ENCODE data around the gene LGI4. TPM values are rescaled to one million over a fixed set of nuclear protein-coding genes. Genes with fewer than 3 reads are reported as not detected.

The LGI4 gene
- total and polyA plus RNA-seq, 2 experiments from 2014 or later: 3.4 to 4.3 TPM

GRCh38 chr19:35144600-35145436, 10.0 kb upstream of the LGI4 start:
- H3K4me2 ChIP-seq: peak overlapping the region; percentile 90
- Mint-ChIP-seq H3K27ac (no peak overlapping the region), H3K27me3 (ENCODE audit: insufficient read depth, low read depth, poor library complexity) (peaks cover 29% of the 10 kb centered on the region), H3K4me1 (peaks cover 36% of the 10 kb centered on the region), H3K4me3 (peak overlapping the region; percentile 36; the same call in 2 of the 3 replicates), H3K36me3 (ENCODE audit: low read depth) (0 out of 3 replicates have a peak, but pooled peaks cover 3% of the 10 kb centered on the region), H3K9me3 (no peaks in the 10 kb centered on the region; the same call in 1 of the 3 replicates)
- ATAC-seq (peak; percentile 15), DNase-seq (ENCODE audit: low spot score) (peak; percentile 98)
- peaks cover 30% of the 10 kb centered on the region for H3K4me1 ChIP-seq (ENCODE audit: insufficient read depth)
- TF ChIP-seq ETS1 (IDR thresholded peaks at IDR 0.05): no peak
- no peaks in the 10 kb centered on the region for H3K36me3 ChIP-seq (ENCODE audit: insufficient read depth)
- H3K27ac ChIP-seq (ENCODE audit: low read depth): no peak overlapping the region
- H3K79me2 ChIP-seq (replicated peaks; ENCODE audit: insufficient read depth): no peaks in the 10 kb centered on the region
- H4K20me1 ChIP-seq (replicated peaks; ENCODE audit: insufficient read depth): 0 out of 2 replicates have a peak, but pooled peaks cover 4% of the 10 kb centered on the region
- H3K27me3 ChIP-seq (ENCODE audit: insufficient read depth): peaks cover 20% of the 10 kb centered on the region
- H2AFZ ChIP-seq: no peak overlapping the region
- H3K9me2 ChIP-seq (ENCODE audit: insufficient read depth): no peaks in the 10 kb centered on the region
- H3F3A ChIP-seq (replicated peaks; ENCODE audit: low read depth): peaks cover 7% of the 10 kb centered on the region; the same call in 1 of the 2 replicates
- H3K4me3 ChIP-seq: peak overlapping the region; percentile 89; the same call in 1 of the 2 replicates

GRCh38 chr19:35144259-35144599, 9.4 kb upstream of the LGI4 start:
- Histone ChIP-seq H3K27me3 (ENCODE audit: insufficient read depth) (peaks cover 20% of the 10 kb centered on the region), H3K27ac (ENCODE audit: low read depth) (no peak overlapping the region), H3K36me3 (ENCODE audit: insufficient read depth) (no peaks in the 10 kb centered on the region), H3K9me2 (ENCODE audit: insufficient read depth) (no peaks in the 10 kb centered on the region), H3K4me1 (ENCODE audit: insufficient read depth) (peaks cover 30% of the 10 kb centered on the region), H2AFZ (no peak overlapping the region), H3K4me3 (peak overlapping the region; percentile 89; the same call in 1 of the 2 replicates), H3K79me2 (replicated peaks; ENCODE audit: insufficient read depth) (no peaks in the 10 kb centered on the region), H4K20me1 (replicated peaks; ENCODE audit: insufficient read depth) (0 out of 2 replicates have a peak, but pooled peaks cover 4% of the 10 kb centered on the region), H3F3A (replicated peaks; ENCODE audit: low read depth) (peaks cover 7% of the 10 kb centered on the region; the same call in 1 of the 2 replicates), H3K4me2 (peak overlapping the region; percentile 90)
- 0 out of 3 replicates have a peak, but pooled peaks cover 3% of the 10 kb centered on the region for H3K36me3 Mint-ChIP-seq (ENCODE audit: low read depth)
- H3K4me1 Mint-ChIP-seq: peaks cover 35% of the 10 kb centered on the region
- H3K9me3 Mint-ChIP-seq: no peaks in the 10 kb centered on the region; the same call in 1 of the 3 replicates
- H3K27me3 Mint-ChIP-seq (ENCODE audit: insufficient read depth, low read depth, poor library complexity): peaks cover 34% of the 10 kb centered on the region
- ATAC-seq (no peak), DNase-seq (ENCODE audit: low spot score) (no peak)
- no peak overlapping the region for H3K27ac Mint-ChIP-seq
- TF ChIP-seq JUNB (IDR thresholded peaks at IDR 0.05; ENCODE audit: unreplicated experiment): no peak
- TF ChIP-seq REST (IDR thresholded peaks at IDR 0.05; ENCODE audit: unreplicated experiment): no peak
- no peak for TF ChIP-seq ZNF114 (CRISPR knock-in tag; IDR thresholded peaks at IDR 0.05)
- TF ChIP-seq ZNF331 (CRISPR knock-in tag; IDR thresholded peaks at IDR 0.05; ENCODE audit: low read depth): no peak
- peak overlapping the region; percentile 76; the same call in 2 of the 3 replicates for H3K4me3 Mint-ChIP-seq

All from GM23338 (cell line).